ENCODE measurements around the gene PIM2.

The PIM2 gene

GRCh38 chrX:48918643-48919340, at the start of gene PIM2:
PIM2 (minus strand) TSS chrX:48919024; CDS start chrX:48918834, 190 bp downstream.
- DNase-seq: peak; percentile 92

- no peak for DNase-seq
Measured at GRCh38 chrX:48968377-48968776, 49.6 kb upstream of the PIM2 start.

GRCh38 chrX:48966796-48967579, 48.2 kb upstream of the PIM2 start:
- DNase-seq: no peak

GRCh38 chrX:48965959-48966358, 47.1 kb upstream of the PIM2 start:
- DNase-seq: no peak

- DNase-seq: no peak
Measured at GRCh38 chrX:48961585-48962091, 42.8 kb upstream of the PIM2 start.

GRCh38 chrX:48960291-48960690, 41.5 kb upstream of the PIM2 start:
- DNase-seq: no peak

- DNase-seq: no peak
Measured at GRCh38 chrX:48958635-48959094, 39.8 kb upstream of the PIM2 start.

- DNase-seq: peak; percentile 89
Measured at GRCh38 chrX:48957827-48958634, 39.2 kb upstream of the PIM2 start.

GRCh38 chrX:48957477-48957826, 38.6 kb upstream of the PIM2 start, which contains the start of gene OTUD5:
OTUD5 (minus strand) TSS chrX:48957607; CDS start chrX:48957570, 37 bp downstream.
- no peak for DNase-seq

- DNase-seq: no peak
Measured at GRCh38 chrX:48956728-48957414, 38.0 kb upstream of the PIM2 start.

GRCh38 chrX:48948589-48948988, 29.8 kb upstream of the PIM2 start:
- no peak for DNase-seq

GRCh38 chrX:48945517-48946348, 26.9 kb upstream of the PIM2 start:
- DNase-seq: no peak

GRCh38 chrX:48942895-48943294, 24.1 kb upstream of the PIM2 start:
- DNase-seq: no peak

GRCh38 chrX:48940404-48940955, 21.7 kb upstream of the PIM2 start:
- no peak for DNase-seq

GRCh38 chrX:48939524-48940228, 20.9 kb upstream of the PIM2 start:
- no peak for DNase-seq

GRCh38 chrX:48938721-48939425, 20.0 kb upstream of the PIM2 start:
- no peak for DNase-seq

- DNase-seq: no peak
Measured at GRCh38 chrX:48937054-48937907, 18.5 kb upstream of the PIM2 start.

GRCh38 chrX:48936429-48937053, 17.7 kb upstream of the PIM2 start:
- no peak for DNase-seq

- DNase-seq: no peak
Measured at GRCh38 chrX:48935301-48935670, 16.5 kb upstream of the PIM2 start.

All from NCI-H524 treated with DMSO at 0.1 percent for 48 hours (cell line).